ENCODE results near the gene CCNY. TPM values are rescaled to one million over a fixed set of nuclear protein-coding genes. Genes with fewer than 3 reads are reported as not detected.
A peak's percentile ranks its signal among the peaks of the same experiment; 100 is the strongest.

Gene CCNY
- total RNA-seq, 4 donors from 2014 or later = 21.7 to 27.7 (median 24.8) TPM

GRCh38 chr10:35563261-35563891 lies 227.1 kb downstream of the CCNY start:
- peaks cover 0 to 3% (median 0%) of the 10 kb centered on the region in 4 donors for H3K4me1 ChIP-seq
- TF ChIP-seq CTCF (IDR thresholded peaks at IDR 0.05) (peak; percentile 78 to 95 (median 88)), POLR2A (IDR thresholded peaks at IDR 0.05) (no peak)
- no peaks in the 10 kb centered on the region for H3K27me3 ChIP-seq
- DNase-seq = peak; percentile 30 to 67 (median 64)
- H3K27ac ChIP-seq = no peak overlapping the region
- H3K4me3 ChIP-seq = no peak overlapping the region
- H3K9me3 ChIP-seq = no peaks in the 10 kb centered on the region
- H3K36me3 ChIP-seq = peaks cover 0 to 24% (median 3%) of the 10 kb centered on the region in 3 donors

- peaks cover 0 to 3% (median 0%) of the 10 kb centered on the region in 4 donors for H3K4me1 ChIP-seq
- peak overlapping the region in 2 of 4 donors; percentile 1 to 31 for H3K27ac ChIP-seq
- no peaks in the 10 kb centered on the region for H3K27me3 ChIP-seq
- TF ChIP-seq CTCF (IDR thresholded peaks at IDR 0.05) (no peak), POLR2A (IDR thresholded peaks at IDR 0.05) (no peak)
- peaks cover 0 to 29% (median 3%) of the 10 kb centered on the region in 3 donors for H3K36me3 ChIP-seq
- no peaks in the 10 kb centered on the region for H3K9me3 ChIP-seq
- peak in 1 of 3 donors; percentile 21 for DNase-seq
- no peak overlapping the region for H3K4me3 ChIP-seq
These were observed 228.1 kb downstream of the CCNY start for GRCh38 chr10:35564341-35564968.

- no peak for DNase-seq
- peaks cover 0 to 33% (median 3%) of the 10 kb centered on the region in 3 donors for H3K36me3 ChIP-seq
- H3K27me3 ChIP-seq = no peaks in the 10 kb centered on the region
- peaks cover 0 to 3% (median 0%) of the 10 kb centered on the region in 4 donors for H3K4me1 ChIP-seq
- TF ChIP-seq POLR2A (IDR thresholded peaks at IDR 0.05) (no peak), CTCF (IDR thresholded peaks at IDR 0.05) (no peak)
- no peak overlapping the region for H3K27ac ChIP-seq
- H3K4me3 ChIP-seq = no peak overlapping the region
- H3K9me3 ChIP-seq = no peaks in the 10 kb centered on the region
These were observed 229.3 kb downstream of the CCNY start for GRCh38 chr10:35565602-35566081.

- no peaks in the 10 kb centered on the region for H3K9me3 ChIP-seq
- H3K36me3 ChIP-seq = peaks cover 0 to 48% (median 3%) of the 10 kb centered on the region in 3 donors
- H3K27me3 ChIP-seq = no peaks in the 10 kb centered on the region
- no peak overlapping the region for H3K4me3 ChIP-seq
- no peak for DNase-seq
- peaks cover 0 to 3% (median 0%) of the 10 kb centered on the region in 4 donors for H3K4me1 ChIP-seq
- no peak for TF ChIP-seq CTCF (IDR thresholded peaks at IDR 0.05)
- TF ChIP-seq POLR2A (IDR thresholded peaks at IDR 0.05) = no peak
- no peak overlapping the region for H3K27ac ChIP-seq
These were observed 231.6 kb downstream of the CCNY start for GRCh38 chr10:35567951-35568350.

DNA sequence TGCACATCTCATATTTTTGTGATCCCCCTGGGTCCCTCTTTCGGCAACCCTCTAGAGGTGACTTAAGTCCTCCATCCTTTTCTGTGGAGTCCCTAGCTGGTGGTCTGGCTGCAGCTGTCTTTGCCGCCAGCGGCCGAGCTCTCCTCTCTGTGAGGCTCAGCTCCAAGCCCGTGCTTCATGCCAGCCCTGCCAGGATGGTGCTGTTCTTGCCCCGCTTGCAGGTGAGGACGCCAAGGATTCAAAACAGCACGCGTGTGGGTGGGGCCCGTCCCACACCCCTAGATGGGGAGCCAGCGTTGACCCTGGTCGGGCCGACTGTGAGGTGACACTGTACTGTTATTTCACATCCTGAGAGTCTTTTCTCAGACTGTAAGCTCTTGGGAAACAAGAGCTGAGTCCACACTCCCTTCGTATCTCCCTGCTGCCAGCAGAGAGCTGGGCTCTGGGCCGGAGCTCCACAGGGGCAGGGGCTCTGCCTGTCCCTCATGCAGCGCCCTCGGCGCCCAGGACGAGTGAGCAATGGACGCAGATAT lies 232.2 kb downstream of the CCNY start:
- no peaks in the 10 kb centered on the region for H3K27me3 ChIP-seq
- DNase-seq = no peak
- peaks cover 0 to 3% (median 0%) of the 10 kb centered on the region in 4 donors for H3K4me1 ChIP-seq
- TF ChIP-seq CTCF (IDR thresholded peaks at IDR 0.05) = no peak
- TF ChIP-seq POLR2A (IDR thresholded peaks at IDR 0.05) = no peak
- H3K27ac ChIP-seq = no peak overlapping the region
- H3K4me3 ChIP-seq = no peak overlapping the region
- peaks cover 0 to 52% (median 3%) of the 10 kb centered on the region in 3 donors for H3K36me3 ChIP-seq
- H3K9me3 ChIP-seq = no peaks in the 10 kb centered on the region

All from Peyer's patch (tissue), 4 donors.